Stimulated activated CD4-positive, alpha-beta T cell treated with anti-CD3 and anti-CD28 coated beads, Interleukin-1b, Interleukin-23, amount 100 ng/mL, for 24 hours (primary cell): ENCODE measurements around the gene CACNA2D2.

Source experiments
- DNase-seq, 4 experiments: peaks; one replicate each; pipeline ENCODE4 v3.0.0-alpha.2; 2020; ENCODE audit warnings: low read depth in 4 of 4, low spot score in 1 of 4

Gene CACNA2D2

GRCh38 chr3:50428007-50428633, 75.3 kb downstream of the CACNA2D2 start:
- DNase-seq = no peak

GRCh38 chr3:50427217-50427616, 76.2 kb downstream of the CACNA2D2 start:
- no peak for DNase-seq

- no peak for DNase-seq
Measured at GRCh38 chr3:50425911-50426310, 77.5 kb downstream of the CACNA2D2 start.

- no peak for DNase-seq
Measured at GRCh38 chr3:50423543-50423942, 79.9 kb downstream of the CACNA2D2 start.

GRCh38 chr3:50422153-50422552, 81.3 kb downstream of the CACNA2D2 start:
- DNase-seq = no peak

- DNase-seq = no peak
Measured at GRCh38 chr3:50419595-50420370, 83.7 kb downstream of the CACNA2D2 start.

GRCh38 chr3:50418850-50419249, 84.6 kb downstream of the CACNA2D2 start:
- DNase-seq = no peak

- no peak for DNase-seq
Measured at GRCh38 chr3:50417637-50418033, 85.8 kb downstream of the CACNA2D2 start.

GRCh38 chr3:50416736-50417636, 86.4 kb downstream of the CACNA2D2 start:
- DNase-seq = no peak

- no peak for DNase-seq
Measured at GRCh38 chr3:50415816-50416215, 87.6 kb downstream of the CACNA2D2 start.

- DNase-seq = no peak
Measured at GRCh38 chr3:50415061-50415460, 88.4 kb downstream of the CACNA2D2 start.

- DNase-seq = no peak
Measured at GRCh38 chr3:50414616-50415015, 88.8 kb downstream of the CACNA2D2 start.

- DNase-seq = no peak
Measured at GRCh38 chr3:50412231-50412754, 91.1 kb downstream of the CACNA2D2 start.

- DNase-seq = no peak
Measured at GRCh38 chr3:50411229-50411628, 92.2 kb downstream of the CACNA2D2 start.

GRCh38 chr3:50410608-50411139, 92.8 kb downstream of the CACNA2D2 start:
- no peak for DNase-seq

GRCh38 chr3:50410185-50410584, 93.2 kb downstream of the CACNA2D2 start:
- no peak for DNase-seq

GRCh38 chr3:50408443-50408944, 94.9 kb downstream of the CACNA2D2 start:
- no peak for DNase-seq

- no peak for DNase-seq
Measured at GRCh38 chr3:50406487-50406886, 96.9 kb downstream of the CACNA2D2 start.

- no peak for DNase-seq
Measured at GRCh38 chr3:50405249-50405648, 98.2 kb downstream of the CACNA2D2 start.

GRCh38 chr3:50401978-50402595, 101.3 kb downstream of the CACNA2D2 start:
- no peak for DNase-seq

GRCh38 chr3:50396502-50396901, 106.9 kb downstream of the CACNA2D2 start:
- no peak for DNase-seq
